HG03108 (cell line): Measurements from ENCODE around the gene MIP.
"Not testable (repeated sequence)": the region's sequence is repeated elsewhere in the genome, so short reads cannot be mapped to it uniquely, and the experiment has no call there.

Experiments
- ATAC-seq: cut with Tn5 transposase; IDR thresholded peaks from one replicate; pipeline ENCODE4 v1.9.1; 2021; ENCODE audit warnings: moderate library complexity; ENCODE audit not compliant: unreplicated experiment

The MIP gene

DNA sequence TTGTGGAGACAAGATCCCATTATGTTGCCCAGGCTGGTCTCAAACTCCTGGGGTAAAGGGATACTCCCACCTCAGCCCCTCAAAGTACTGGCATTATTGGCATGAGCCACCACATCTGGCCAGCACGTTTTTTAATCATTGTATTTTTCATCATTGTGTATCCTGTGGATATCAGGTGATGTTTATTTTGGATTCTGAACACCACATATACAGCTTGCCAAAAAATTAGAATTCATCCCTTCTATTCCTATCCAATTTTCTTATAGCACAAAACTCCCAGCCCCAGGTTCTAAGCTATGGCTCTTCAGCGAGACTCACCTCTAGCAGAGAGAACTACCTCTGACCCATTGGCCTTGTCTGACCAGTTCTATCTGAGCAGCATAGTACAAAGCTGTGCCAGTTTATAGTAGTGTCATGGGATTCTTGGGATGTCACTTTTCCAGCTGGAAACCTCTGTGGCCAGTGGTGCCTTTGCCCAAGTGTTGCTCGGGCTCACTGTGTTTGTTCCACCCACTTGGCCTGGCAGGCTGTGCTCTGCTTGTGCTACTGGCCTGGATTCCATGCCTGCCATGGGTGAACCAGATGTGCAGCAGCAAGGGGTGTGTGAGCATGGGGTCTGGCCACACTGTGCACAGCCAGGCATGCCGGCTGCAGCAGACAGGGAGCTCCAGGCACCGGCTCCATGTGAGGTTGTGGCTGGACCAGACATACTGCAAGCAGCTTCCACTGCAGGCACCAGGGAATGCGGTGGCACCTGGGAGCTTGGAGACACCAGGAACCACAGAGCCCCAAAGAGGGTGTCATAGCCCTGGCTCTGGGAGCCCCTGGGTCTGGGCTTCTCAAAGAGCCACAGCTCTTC is 42.4 kb downstream of the MIP start:
- no peak for ATAC-seq

- no peak for ATAC-seq
Observed at GRCh38 chr12:56410768-56411167, 43.7 kb downstream of the MIP start.

- no peak for ATAC-seq
Observed at GRCh38 chr12:56408799-56409417, 45.5 kb downstream of the MIP start.

GRCh38 chr12:56404227-56404626 is 50.2 kb downstream of the MIP start:
- ATAC-seq: not testable (repeated sequence)

DNA sequence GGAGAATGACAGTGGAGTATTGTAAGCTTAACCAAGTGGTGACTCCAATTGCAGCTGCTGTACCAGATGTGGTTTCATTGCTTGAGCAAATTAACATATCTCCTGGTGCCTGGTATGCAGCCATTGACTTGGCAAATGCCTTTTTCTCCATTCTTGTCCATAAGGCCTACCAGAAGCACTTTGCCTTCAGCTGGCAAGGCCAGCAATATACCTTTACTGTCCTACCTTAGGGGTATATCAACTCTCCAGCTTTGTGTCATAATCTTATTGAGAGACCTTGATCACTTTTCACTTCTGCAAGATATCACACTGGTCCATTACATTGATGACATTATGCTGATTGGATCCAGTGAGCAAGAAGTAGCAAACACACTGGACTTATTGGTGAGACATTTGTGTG is 52.8 kb downstream of the MIP start:
- ATAC-seq: not testable (repeated sequence)

DNA sequence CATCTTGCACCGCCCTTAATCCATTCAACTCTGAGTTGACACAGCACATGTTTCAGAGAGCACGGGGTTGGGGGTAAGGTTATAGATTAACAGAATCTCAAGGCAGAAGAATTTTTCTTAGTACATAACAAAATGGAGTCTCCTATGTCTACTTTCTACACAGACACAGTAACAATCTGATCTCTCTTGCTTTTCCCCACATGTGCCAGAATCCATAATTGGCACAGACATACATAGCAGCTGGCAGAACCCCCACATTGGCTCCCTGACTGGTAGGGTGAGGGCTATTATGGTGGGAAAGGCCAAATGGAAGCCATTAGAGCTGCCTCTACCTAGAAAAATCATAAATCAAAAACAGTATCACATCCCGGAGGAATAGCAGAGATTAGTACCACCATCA is 53.3 kb downstream of the MIP start:
- not testable (repeated sequence) for ATAC-seq
